DND-41 (cell line): ENCODE results near the gene MRPS27.

ENCODE experiments used
- CTCF ChIP-seq: IDR thresholded peaks from 2 replicates; pipeline ENCODE4 v1.5.1; 2012; ENCODE audit warnings: borderline replicate concordance, low read length, moderate library complexity, mild to moderate bottlenecking; ENCODE audit not compliant: poor library complexity, severe bottlenecking; ENCODE audit errors: extremely low read depth
- EZH2 ChIP-seq: IDR thresholded peaks from 3 replicates; pipeline ENCODE4 v1.6.1; 2012; ENCODE audit warnings: borderline replicate concordance, low read depth, mild to moderate bottlenecking, moderate library complexity, low read length, inconsistent platforms; ENCODE audit not compliant: severe bottlenecking

DNA sequence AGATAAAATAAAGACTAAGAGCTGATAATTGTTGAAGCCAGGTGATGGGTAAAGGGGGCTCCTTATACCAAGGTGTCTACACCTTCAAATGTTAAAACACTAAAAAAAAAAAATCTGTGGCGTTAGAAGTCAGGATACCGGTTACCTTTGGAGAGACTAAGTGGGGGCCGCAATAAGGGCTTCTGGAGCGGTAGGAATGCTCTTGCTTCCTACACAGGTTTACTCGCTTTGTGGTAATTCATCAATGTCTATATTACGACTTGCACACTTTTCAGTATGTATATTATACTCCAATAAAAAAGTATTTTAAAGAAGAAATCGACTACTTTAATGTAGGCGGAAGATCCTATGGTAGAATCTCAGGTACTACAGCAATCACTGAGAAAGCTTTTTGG, 12.5 kb downstream of the MRPS27 start:
- no peak for TF ChIP-seq CTCF
- no peak for TF ChIP-seq EZH2
